CD4-positive, alpha-beta T cell treated with Interleukin-6 for 4 hours (primary cell): ENCODE results near the gene SMARCA2.

ENCODE experiments used
- DNase-seq: peaks from one replicate; pipeline ENCODE4 v3.0.0-alpha.2; 2020; ENCODE audit warnings: mixed read lengths

Gene SMARCA2

GRCh38 chr9:2150338-2150737, 135.2 kb downstream of the SMARCA2 start:
- no peak for DNase-seq

- no peak for DNase-seq
Measured at GRCh38 chr9:2151171-2151570, 136.0 kb downstream of the SMARCA2 start.

- no peak for DNase-seq
Measured at GRCh38 chr9:2152966-2153629, 138.0 kb downstream of the SMARCA2 start.

GRCh38 chr9:2153630-2154217, 138.6 kb downstream of the SMARCA2 start:
- DNase-seq = no peak

GRCh38 chr9:2154731-2155130, 139.6 kb downstream of the SMARCA2 start:
- no peak for DNase-seq

GRCh38 chr9:2155966-2156365, 140.8 kb downstream of the SMARCA2 start:
- no peak for DNase-seq

GRCh38 chr9:2157277-2158110, 142.3 kb downstream of the SMARCA2 start:
- peak; percentile 34 for DNase-seq

GRCh38 chr9:2158111-2158610, 143.0 kb downstream of the SMARCA2 start:
- DNase-seq = peak; percentile 55

- DNase-seq = no peak
Measured at GRCh38 chr9:2158766-2159430, 143.8 kb downstream of the SMARCA2 start.

GRCh38 chr9:2159521-2160454, 144.6 kb downstream of the SMARCA2 start:
- no peak for DNase-seq

DNA sequence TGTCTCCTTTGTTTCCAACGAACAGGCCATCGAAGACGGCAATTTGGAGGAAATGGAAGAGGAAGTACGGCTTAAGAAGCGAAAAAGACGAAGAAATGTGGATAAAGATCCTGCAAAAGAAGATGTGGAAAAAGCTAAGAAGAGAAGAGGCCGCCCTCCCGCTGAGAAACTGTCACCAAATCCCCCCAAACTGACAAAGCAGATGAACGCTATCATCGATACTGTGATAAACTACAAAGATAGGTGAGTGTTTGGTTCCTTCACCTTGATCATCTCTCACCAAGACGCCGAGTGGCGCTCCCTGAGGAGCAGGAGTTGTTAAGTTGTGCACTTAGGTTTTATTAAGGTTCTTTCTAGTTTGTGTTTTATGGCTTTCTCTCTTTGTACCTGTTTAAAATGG, 146.5 kb downstream of the SMARCA2 start:
- no peak for DNase-seq

DNA sequence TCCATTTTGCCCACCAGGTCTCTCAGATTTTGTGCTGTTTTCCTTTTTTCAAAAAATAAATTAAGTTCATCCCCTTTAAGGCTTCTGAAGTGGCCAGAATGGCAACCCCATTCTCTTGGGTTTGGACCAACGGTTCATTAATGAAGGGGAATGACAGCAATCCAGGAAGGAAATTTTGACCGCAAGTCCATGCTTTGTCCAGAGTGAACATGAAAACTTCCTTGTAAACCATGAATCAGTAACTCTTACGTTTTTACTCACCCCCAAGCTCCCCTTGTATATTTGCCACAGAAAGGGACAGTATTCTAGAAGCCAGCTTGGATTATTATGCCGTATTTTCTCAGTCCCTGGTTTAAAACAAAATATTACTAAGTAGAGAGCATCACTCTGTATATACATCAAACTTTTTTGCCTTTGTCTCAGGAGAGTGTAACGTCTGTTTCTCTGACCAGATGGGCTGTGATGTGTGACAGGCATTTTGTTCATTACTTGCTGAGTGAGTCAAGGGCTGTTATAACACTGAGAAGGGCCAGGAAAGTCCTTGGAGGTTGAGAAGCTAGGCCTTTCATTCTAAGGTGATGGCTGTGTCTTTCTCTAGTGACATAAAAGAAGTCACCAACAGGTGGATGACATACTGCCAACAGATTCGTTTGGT, 148.2 kb downstream of the SMARCA2 start:
- no peak for DNase-seq

DNA sequence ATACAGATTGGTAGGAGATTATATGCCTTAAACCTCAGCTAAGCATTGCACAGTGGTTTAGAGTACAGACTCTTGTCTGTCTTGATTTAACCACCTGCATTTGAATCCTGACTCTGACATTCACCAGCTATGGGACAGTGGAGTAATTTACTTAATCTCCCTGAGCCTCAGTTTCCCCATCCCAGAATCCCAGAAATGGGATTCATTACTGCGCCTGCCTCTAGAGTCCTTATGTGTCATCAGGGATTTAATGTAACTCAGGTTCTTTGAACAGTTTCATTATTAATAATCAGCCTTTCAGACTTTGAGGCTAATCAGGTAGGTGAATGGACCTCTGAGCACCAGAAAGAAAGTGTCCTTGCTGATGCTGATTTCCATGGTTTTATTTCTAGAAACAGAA, 149.1 kb downstream of the SMARCA2 start:
- no peak for DNase-seq

- no peak for DNase-seq
Measured at GRCh38 chr9:2166203-2166602, 151.1 kb downstream of the SMARCA2 start.

DNA sequence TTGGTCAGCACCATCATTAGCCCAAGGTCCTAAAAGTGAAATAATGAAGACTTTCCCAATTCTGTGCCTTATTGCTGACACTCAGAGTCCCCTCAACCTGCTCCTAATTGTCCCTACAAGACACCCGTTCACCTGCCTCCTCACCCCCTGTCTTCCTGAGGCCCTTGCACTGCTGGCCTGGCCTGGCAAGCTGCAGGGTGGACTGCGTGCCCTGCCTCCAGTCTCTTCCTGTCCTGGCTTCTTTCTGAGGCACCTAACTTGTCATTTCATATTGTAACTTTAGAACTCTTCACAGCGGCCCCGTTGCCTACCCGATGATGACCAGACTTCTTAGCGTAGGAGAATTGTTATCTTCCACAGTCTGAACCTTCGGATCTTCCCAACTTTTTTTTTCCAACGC, 153.9 kb downstream of the SMARCA2 start:
- DNase-seq = no peak

GRCh38 chr9:2170722-2171121, 155.6 kb downstream of the SMARCA2 start:
- no peak for DNase-seq

- no peak for DNase-seq
Measured at GRCh38 chr9:2173170-2173569, 158.0 kb downstream of the SMARCA2 start.

DNA sequence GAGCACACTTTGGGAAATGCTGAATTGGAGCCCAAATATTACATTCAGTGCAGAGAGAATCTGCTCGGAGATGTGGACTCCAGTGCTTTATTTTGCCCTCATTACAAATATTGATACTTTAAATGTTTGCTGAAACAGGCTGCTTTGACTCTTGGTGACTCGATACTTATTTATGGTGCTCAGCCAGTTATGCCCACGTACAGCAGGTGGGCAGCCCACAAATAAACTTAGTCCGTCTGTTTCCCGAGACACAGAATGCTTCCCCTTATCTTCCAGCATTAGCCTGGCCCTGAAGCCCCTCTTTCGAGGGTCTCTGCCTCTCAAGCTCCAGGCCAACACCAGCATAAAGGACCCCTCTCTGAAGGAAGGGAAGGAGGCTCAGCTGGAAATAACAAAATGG, 158.7 kb downstream of the SMARCA2 start:
- no peak for DNase-seq

DNA sequence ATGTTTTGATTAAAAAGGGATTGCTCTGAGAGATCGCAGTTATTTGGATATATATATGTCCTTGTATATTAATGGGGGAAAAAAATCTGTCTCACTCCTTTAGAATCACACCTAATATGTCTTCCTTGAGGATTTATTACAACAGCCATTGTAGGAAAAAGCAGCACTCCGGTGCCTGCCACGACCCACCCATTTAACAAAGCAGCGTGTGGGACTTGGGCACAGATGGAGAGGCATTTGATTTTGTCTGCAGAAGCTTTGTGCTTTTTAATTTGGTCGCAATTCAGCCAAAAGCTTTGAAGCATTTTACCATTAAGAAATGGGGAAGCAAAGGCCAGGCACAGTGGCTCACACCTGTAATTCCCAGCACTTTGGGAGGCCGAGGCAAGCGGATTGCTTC, 159.2 kb downstream of the SMARCA2 start:
- no peak for DNase-seq

DNA sequence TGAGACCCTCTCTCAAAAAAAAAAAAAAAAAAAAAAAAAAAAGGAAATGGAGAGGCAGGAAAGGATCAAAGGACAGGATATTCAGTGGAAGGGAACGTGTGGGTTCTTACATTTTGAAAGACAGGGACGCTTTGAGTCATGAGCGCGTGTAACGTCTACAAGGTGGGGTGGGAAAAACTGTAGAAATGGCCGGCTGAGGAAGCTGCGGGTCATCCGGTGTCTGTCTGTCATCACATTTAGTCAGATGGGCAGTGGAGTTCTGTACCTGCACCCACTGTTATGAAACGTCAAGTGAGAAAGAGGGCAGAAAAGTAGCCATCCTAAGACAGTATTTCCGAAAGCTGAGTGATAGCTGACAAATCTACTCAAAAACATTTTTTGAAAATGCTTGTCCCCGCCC, 159.8 kb downstream of the SMARCA2 start:
- DNase-seq = no peak

DNA sequence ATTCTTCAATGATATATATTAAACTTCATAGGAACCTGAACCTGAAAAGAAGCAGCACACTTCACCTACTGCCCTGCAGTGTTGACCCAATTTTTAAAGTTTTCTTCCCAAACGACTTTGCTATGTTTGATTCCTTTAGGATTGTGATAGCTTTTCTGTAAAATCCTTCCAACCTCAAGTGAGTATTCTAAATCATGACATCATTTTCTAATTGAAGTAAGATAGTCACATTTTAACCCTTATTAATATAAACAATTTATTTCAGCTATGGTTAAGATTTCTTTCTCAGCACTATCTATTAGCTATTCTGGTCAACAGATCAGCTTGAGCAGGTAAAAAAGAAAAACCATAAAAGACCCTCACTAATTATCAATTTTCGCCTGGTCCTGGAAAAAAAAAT, 162.0 kb downstream of the SMARCA2 start:
- DNase-seq = no peak
